ENCODE results near the gene SNAP91. TPM values are rescaled to one million over a fixed set of nuclear protein-coding genes. Genes with fewer than 3 reads are reported as not detected.

Gene SNAP91
- total RNA-seq, 2 donors from 2014 or later: 2.9 to 7.2 TPM

GRCh38 chr6:83741089-83741488, 32.2 kb upstream of the SNAP91 start:
- H3K27me3 ChIP-seq (replicated peaks; ENCODE audit: insufficient read depth): no peaks in the 10 kb centered on the region
- no peak for DNase-seq (ENCODE audit: low spot score)
- no peak overlapping the region for H3K27ac ChIP-seq
- TF ChIP-seq CTCF (IDR thresholded peaks at IDR 0.05) (no peak), POLR2A (IDR thresholded peaks at IDR 0.05) (no peak), POLR2AphosphoS5 (IDR thresholded peaks at IDR 0.05) (no peak)
- no peak overlapping the region for H3K4me3 ChIP-seq
- no peaks in the 10 kb centered on the region for H3K36me3 ChIP-seq
- H3K9me3 ChIP-seq: no peaks in the 10 kb centered on the region
- intact Hi-C loops (cut with DNase I): no loop called here
- 81% methylated on average over 4 of the region's 4 CpGs for WGBS
- H3K4me1 ChIP-seq (replicated peaks): no peaks in the 10 kb centered on the region

GRCh38 chr6:83735461-83735860, 26.6 kb upstream of the SNAP91 start:
- TF ChIP-seq POLR2A (IDR thresholded peaks at IDR 0.05) (no peak), POLR2AphosphoS5 (IDR thresholded peaks at IDR 0.05) (no peak), CTCF (IDR thresholded peaks at IDR 0.05) (no peak)
- Histone ChIP-seq H3K27me3 (replicated peaks; ENCODE audit: insufficient read depth) (no peaks in the 10 kb centered on the region), H3K36me3 (no peaks in the 10 kb centered on the region), H3K4me3 (no peak overlapping the region), H3K27ac (no peak overlapping the region), H3K9me3 (no peaks in the 10 kb centered on the region), H3K4me1 (replicated peaks) (no peaks in the 10 kb centered on the region)
- DNase-seq (ENCODE audit: low spot score): no peak
- intact Hi-C loops (cut with DNase I): no loop called here
- 78% methylated on average over 3 of the region's 3 CpGs for WGBS

- H3K36me3 ChIP-seq: no peaks in the 10 kb centered on the region
- no peak overlapping the region for H3K4me3 ChIP-seq
- 86% methylated on average over 2 of the region's 2 CpGs for WGBS
- no peaks in the 10 kb centered on the region for H3K4me1 ChIP-seq (replicated peaks)
- no peak overlapping the region for H3K27ac ChIP-seq
- no peak for DNase-seq (ENCODE audit: low spot score)
- TF ChIP-seq CTCF (IDR thresholded peaks at IDR 0.05): no peak
- TF ChIP-seq POLR2AphosphoS5 (IDR thresholded peaks at IDR 0.05): no peak
- no peaks in the 10 kb centered on the region for H3K9me3 ChIP-seq
- intact Hi-C loops (cut with DNase I): no loop called here
- no peaks in the 10 kb centered on the region for H3K27me3 ChIP-seq (replicated peaks; ENCODE audit: insufficient read depth)
These were observed 21.0 kb upstream of the SNAP91 start for GRCh38 chr6:83729871-83730270.

GRCh38 chr6:83722876-83723275, 14.0 kb upstream of the SNAP91 start:
- Histone ChIP-seq H3K27ac (no peak overlapping the region), H3K27me3 (replicated peaks; ENCODE audit: insufficient read depth) (no peaks in the 10 kb centered on the region), H3K36me3 (no peaks in the 10 kb centered on the region), H3K9me3 (no peaks in the 10 kb centered on the region), H3K4me3 (no peak overlapping the region), H3K4me1 (replicated peaks) (no peaks in the 10 kb centered on the region)
- intact Hi-C loops (cut with DNase I): no loop called here
- 92% methylated on average over 2 of the region's 2 CpGs for WGBS
- no peak for DNase-seq (ENCODE audit: low spot score)
- TF ChIP-seq CTCF (IDR thresholded peaks at IDR 0.05) (no peak), POLR2A (IDR thresholded peaks at IDR 0.05) (no peak)

- Histone ChIP-seq H3K27ac (no peak overlapping the region), H3K9me3 (no peaks in the 10 kb centered on the region), H3K4me1 (replicated peaks) (no peaks in the 10 kb centered on the region), H3K27me3 (replicated peaks; ENCODE audit: insufficient read depth) (no peaks in the 10 kb centered on the region), H3K36me3 (no peaks in the 10 kb centered on the region), H3K4me3 (no peak overlapping the region)
- WGBS: 77% methylated on average over 15 of the region's 15 CpGs
- intact Hi-C loops (cut with DNase I): no loop called here
- no peak for DNase-seq (ENCODE audit: low spot score)
- TF ChIP-seq POLR2AphosphoS5 (IDR thresholded peaks at IDR 0.05) (no peak), CTCF (IDR thresholded peaks at IDR 0.05) (no peak), POLR2A (IDR thresholded peaks at IDR 0.05) (no peak)
These were observed 8.9 kb upstream of the SNAP91 start for GRCh38 chr6:83717809-83718208.
